ENCODE results near the gene IFNA6.

DNA sequence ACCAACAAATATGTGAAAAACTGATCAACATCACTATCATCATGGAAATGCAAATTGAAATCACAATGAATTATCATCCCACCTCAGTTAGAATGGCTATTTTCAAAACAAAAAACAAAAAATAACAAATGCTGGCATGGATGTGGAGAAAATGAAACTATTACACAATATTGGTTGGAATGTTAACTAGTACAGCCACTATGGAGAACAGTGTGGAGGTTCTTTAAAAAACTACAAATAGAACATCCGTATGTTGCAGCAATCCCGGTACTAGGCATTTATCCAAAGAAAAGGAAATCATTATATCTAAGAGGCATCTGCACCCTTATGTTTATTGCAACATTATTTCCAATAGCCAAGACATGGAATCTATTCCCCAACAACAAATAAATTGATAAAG lies 36.5 kb downstream of the IFNA6 start:
- TF ChIP-seq, protein P1, sequence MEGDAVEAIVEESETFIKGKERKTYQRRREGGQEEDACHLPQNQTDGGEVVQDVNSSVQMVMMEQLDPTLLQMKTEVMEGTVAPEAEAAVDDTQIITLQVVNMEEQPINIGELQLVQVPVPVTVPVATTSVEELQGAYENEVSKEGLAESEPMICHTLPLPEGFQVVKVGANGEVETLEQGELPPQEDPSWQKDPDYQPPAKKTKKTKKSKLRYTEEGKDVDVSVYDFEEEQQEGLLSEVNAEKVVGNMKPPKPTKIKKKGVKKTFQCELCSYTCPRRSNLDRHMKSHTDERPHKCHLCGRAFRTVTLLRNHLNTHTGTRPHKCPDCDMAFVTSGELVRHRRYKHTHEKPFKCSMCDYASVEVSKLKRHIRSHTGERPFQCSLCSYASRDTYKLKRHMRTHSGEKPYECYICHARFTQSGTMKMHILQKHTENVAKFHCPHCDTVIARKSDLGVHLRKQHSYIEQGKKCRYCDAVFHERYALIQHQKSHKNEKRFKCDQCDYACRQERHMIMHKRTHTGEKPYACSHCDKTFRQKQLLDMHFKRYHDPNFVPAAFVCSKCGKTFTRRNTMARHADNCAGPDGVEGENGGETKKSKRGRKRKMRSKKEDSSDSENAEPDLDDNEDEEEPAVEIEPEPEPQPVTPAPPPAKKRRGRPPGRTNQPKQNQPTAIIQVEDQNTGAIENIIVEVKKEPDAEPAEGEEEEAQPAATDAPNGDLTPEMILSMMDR (IDR thresholded peaks at IDR 0.05): no peak
- no peak for TF ChIP-seq POLR2A (IDR thresholded peaks at IDR 0.05)
